Smooth muscle cell (in vitro differentiated cells): ENCODE data around the gene TAF8. TPM values are rescaled to one million over a fixed set of nuclear protein-coding genes. Genes with fewer than 3 reads are reported as not detected.
A peak's percentile ranks its signal among the peaks of the same experiment; 100 is the strongest.

Experiments
- DNase-seq: peaks from one replicate; lab custom pipeline; 2025; ENCODE audit not compliant: unreplicated experiment; lab: John Stamatoyannopoulos, UW
- H2AFZ ChIP-seq: fragments of 200-600 bp; sonication (generic); 2 replicates; pipeline ENCODE4 v1.6.0; 2016; ENCODE audit warnings: antibody characterized with exemption, low read depth, mild to moderate bottlenecking
- H3F3A ChIP-seq: fragments of 200-600 bp; sonication (generic); 2 replicates; pipeline ENCODE4 v1.6.0; 2017; ENCODE audit warnings: antibody characterized with exemption, low read depth
- H3K27ac ChIP-seq: fragments of 200-600 bp; sonication (generic); 2 replicates; pipeline ENCODE4 v1.5.1; 2016; ENCODE audit warnings: low read depth, mild to moderate bottlenecking
- H3K27me3 ChIP-seq: fragments of 200-600 bp; sonication (generic); 2 replicates; pipeline ENCODE4 v1.6.1; 2016; ENCODE audit warnings: low read depth, mild to moderate bottlenecking
- H3K36me3 ChIP-seq: fragments of 200-600 bp; sonication (generic); 2 replicates; pipeline ENCODE4 v1.5.1; 2016; ENCODE audit warnings: low read depth
- H3K4me1 ChIP-seq: fragments of 200-600 bp; sonication (generic); 2 replicates; pipeline ENCODE4 v1.5.1; 2016; ENCODE audit warnings: low read depth
- H3K4me2 ChIP-seq: fragments of 200-600 bp; sonication (generic); 2 replicates; pipeline ENCODE4 v1.6.0; 2016; ENCODE audit warnings: mild to moderate bottlenecking
- H3K4me3 ChIP-seq: fragments of 200-600 bp; sonication (generic); 2 replicates; pipeline ENCODE4 v1.5.1; 2016; ENCODE audit warnings: mild to moderate bottlenecking
- H3K79me2 ChIP-seq: fragments of 200-600 bp; sonication (generic); 2 replicates; pipeline ENCODE4 v1.6.0; 2016; ENCODE audit warnings: low read depth, mild to moderate bottlenecking
- H3K9ac ChIP-seq: fragments of 200-600 bp; sonication (generic); 2 replicates; pipeline ENCODE4 v1.6.0; 2016; ENCODE audit warnings: low read depth
- H3K9me3 ChIP-seq: fragments of 200-600 bp; sonication (generic); replicated peaks from 2 replicates; pipeline ENCODE4 v1.5.1; 2016; ENCODE audit warnings: low read depth
- H4K20me1 ChIP-seq: fragments of 200-600 bp; sonication (generic); 2 replicates; pipeline ENCODE4 v1.6.0; 2016; ENCODE audit warnings: low read depth
- WGBS: methylation state at CpG from one replicate; pipeline ENCODE4 v1.1.7; 2016; ENCODE audit warnings: low lambda C conversion rate; 5-methylcytosine and 5-hydroxymethylcytosine counted together
- polyA plus RNA-seq: library from polyadenylated mRNA; unstranded; fragments of >200 nt; fragmentation: Nextera tagmentation; extraction: Ambion mirVana; gene quantifications from 2 replicates; pipeline ENCODE4 v1.2.1, GENCODE V29; 2016
- total RNA-seq: library from RNA; depleted of rRNA; stranded (reverse); fragments of >200 nt; gene quantifications from 2 replicates; pipeline ENCODE4 v1.2.3, GENCODE V29; 2014
- TF ChIP-seq, protein P1 (sequence below): fragments of 200-600 bp; sonication (generic); IDR thresholded peaks from 2 replicates; pipeline ENCODE4 v1.5.1; 2017; ENCODE audit warnings: borderline replicate concordance, mild to moderate bottlenecking, antibody characterized with exemption; ENCODE audit not compliant: insufficient read depth, poor library complexity, severe bottlenecking

TAF8 gene
- total and polyA plus RNA-seq, 2 experiments from 2014 or later, result 8.1 to 9.8 TPM

DNA sequence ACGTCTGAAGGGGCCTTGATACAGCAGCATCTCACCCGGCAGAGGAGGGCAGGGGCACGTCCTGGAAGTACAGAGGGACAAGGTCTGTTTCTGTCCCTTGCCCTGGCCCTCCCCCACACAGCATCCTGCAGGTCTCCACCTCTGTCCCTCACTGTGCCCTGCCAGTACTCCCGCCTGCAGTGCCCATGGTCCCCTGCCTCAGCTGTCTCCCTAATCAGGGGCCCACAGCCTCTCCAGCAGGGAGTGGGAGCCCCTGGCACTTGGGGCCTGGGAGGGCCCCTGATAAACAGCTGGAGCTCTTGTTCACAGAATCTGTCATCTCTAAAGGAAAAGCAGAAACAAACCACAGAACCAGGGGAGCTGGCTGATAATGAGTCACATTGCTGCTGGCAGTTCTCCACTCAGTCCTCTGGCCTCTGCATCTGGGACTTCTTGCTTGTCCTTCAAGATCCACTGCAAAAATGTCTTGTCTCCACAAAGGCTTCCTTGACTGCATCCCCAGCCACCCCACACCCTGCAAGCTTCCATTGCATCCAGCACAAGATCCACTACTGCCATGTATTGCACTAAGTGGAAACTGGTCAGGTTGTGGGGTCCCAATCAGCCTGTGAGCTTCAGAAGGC is 33.2 kb upstream of the TAF8 start:
- Histone ChIP-seq H3K79me2 (no peaks in the 10 kb centered on the region), H3K36me3 (no peaks in the 10 kb centered on the region), H3K9me3 (no peaks in the 10 kb centered on the region), H3K4me3 (no peak overlapping the region), H3K27me3 (no peaks in the 10 kb centered on the region), H3K9ac (no peak overlapping the region), H3K27ac (peak overlapping the region; percentile 51), H3K4me2 (peak overlapping the region; percentile 66), H2AFZ (no peak overlapping the region), H3F3A (peaks cover 4% of the 10 kb centered on the region), H3K4me1 (no peaks in the 10 kb centered on the region), H4K20me1 (no peaks in the 10 kb centered on the region)
- WGBS, result 32% methylated on average over 4 of the region's 4 CpGs
- TF ChIP-seq, protein P1, sequence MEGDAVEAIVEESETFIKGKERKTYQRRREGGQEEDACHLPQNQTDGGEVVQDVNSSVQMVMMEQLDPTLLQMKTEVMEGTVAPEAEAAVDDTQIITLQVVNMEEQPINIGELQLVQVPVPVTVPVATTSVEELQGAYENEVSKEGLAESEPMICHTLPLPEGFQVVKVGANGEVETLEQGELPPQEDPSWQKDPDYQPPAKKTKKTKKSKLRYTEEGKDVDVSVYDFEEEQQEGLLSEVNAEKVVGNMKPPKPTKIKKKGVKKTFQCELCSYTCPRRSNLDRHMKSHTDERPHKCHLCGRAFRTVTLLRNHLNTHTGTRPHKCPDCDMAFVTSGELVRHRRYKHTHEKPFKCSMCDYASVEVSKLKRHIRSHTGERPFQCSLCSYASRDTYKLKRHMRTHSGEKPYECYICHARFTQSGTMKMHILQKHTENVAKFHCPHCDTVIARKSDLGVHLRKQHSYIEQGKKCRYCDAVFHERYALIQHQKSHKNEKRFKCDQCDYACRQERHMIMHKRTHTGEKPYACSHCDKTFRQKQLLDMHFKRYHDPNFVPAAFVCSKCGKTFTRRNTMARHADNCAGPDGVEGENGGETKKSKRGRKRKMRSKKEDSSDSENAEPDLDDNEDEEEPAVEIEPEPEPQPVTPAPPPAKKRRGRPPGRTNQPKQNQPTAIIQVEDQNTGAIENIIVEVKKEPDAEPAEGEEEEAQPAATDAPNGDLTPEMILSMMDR, result no peak
- DNase-seq, result no peak

DNA sequence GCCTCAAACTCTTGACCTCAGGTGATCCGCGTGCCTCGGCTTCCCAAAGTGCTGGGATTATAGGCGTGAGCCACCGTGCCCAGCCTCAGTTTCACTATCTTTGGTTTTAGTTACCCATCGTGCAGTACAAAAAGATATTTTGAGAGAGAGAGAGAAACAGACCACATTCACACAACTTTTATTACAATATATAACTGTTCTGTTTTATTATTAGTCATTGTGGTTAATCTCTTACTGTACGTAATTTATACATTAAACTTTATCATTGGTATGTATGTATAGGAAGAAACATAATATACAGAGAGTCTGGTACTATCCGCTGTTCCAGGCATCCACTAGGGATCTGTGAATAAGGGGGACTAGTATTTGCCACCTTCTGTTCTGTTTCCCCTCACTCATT is 29.4 kb upstream of the TAF8 start:
- Histone ChIP-seq H3K27me3 (no peaks in the 10 kb centered on the region), H3K4me2 (no peak overlapping the region), H3K36me3 (no peaks in the 10 kb centered on the region), H3K9ac (no peak overlapping the region), H3F3A (peaks cover 4% of the 10 kb centered on the region), H3K79me2 (no peaks in the 10 kb centered on the region), H4K20me1 (no peaks in the 10 kb centered on the region), H3K27ac (no peak overlapping the region), H3K4me3 (no peak overlapping the region), H3K4me1 (no peaks in the 10 kb centered on the region), H3K9me3 (no peaks in the 10 kb centered on the region), H2AFZ (no peak overlapping the region)
- TF ChIP-seq, protein P1, result no peak
- WGBS, result 93% methylated on average over 8 of the region's 8 CpGs
- no peak for DNase-seq

DNA sequence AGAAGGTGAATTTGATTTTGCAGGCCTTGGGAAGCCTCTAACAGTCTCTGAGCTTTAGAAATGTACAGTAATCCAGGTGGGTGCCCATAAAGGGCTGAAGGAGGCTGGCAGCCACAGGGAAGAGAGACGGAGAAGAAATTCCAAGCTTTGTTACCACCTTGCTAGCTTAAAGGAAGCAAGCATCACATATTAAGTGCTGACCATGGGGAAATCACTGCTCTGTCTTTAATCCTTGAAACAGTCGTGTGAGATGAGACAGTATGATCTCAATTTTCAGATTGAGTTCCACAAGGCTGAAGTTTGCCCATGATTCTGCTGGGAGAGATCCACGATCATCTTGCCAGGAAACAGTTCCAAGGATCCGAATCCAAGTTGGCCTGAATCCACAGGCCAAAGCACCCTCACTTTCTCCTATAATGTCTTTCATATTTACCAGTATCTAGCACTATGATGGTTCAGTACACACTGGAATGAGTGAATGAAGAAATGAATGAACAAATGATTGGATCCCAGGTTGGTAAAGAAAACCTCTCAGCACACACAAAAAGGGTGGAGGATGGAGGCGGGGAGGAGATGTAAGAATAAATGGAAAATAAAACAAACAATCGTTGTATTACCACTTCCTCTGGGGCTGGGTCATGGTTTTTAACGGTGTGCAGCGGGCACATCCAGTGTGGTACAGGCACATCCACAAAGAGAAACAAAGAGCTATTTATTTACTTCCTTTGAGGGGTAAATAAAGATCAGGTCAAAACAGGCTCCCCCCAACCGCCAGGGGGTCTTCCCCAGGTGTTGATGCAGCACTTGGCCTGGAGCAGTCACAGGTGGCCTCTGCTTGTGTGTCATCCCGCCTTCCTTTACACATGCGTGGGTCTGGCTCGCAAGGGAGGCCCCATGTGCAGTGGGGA is 28.2 kb upstream of the TAF8 start:
- DNase-seq, result no peak
- Histone ChIP-seq H3K36me3 (no peaks in the 10 kb centered on the region), H4K20me1 (no peaks in the 10 kb centered on the region), H3K27ac (no peak overlapping the region), H3K4me1 (no peaks in the 10 kb centered on the region), H2AFZ (no peak overlapping the region), H3K9me3 (no peaks in the 10 kb centered on the region), H3K9ac (no peak overlapping the region), H3K27me3 (no peaks in the 10 kb centered on the region), H3K4me3 (no peak overlapping the region), H3F3A (peaks cover 4% of the 10 kb centered on the region), H3K79me2 (no peaks in the 10 kb centered on the region), H3K4me2 (no peak overlapping the region)
- TF ChIP-seq, protein P1, result no peak
- 91% methylated on average over 12 of the region's 12 CpGs for WGBS
